Measurements from ENCODE around the gene OCA2. TPM values are rescaled to one million over a fixed set of nuclear protein-coding genes. Genes with fewer than 3 reads are reported as not detected.

Gene OCA2
- total RNA-seq, 1 donor from 2014 or later, result 0.26 TPM

- FAIRE-seq, result peak; percentile 32
- Histone ChIP-seq H3K4me3 (ENCODE audit: low read depth, low read length) (no peak overlapping the region), H3K36me3 (ENCODE audit: control insufficient read depth, insufficient read depth, low read length) (no peaks in the 10 kb centered on the region), H3K27me3 (ENCODE audit: control insufficient read depth, insufficient read depth, low read length) (no peaks in the 10 kb centered on the region)
- TF ChIP-seq CTCF (IDR thresholded peaks at IDR 0.05; ENCODE audit: insufficient read depth, low read length, severe bottlenecking), result no peak
- no peak for DNase-seq (ENCODE audit: low read depth)
Measured at GRCh38 chr15:27933562-27933961, 165.6 kb downstream of the OCA2 start.

- TF ChIP-seq CTCF (IDR thresholded peaks at IDR 0.05; ENCODE audit: insufficient read depth, low read length, severe bottlenecking), result no peak
- DNase-seq (ENCODE audit: low read depth) (no peak), FAIRE-seq (no peak)
- Histone ChIP-seq H3K4me3 (ENCODE audit: low read depth, low read length) (no peak overlapping the region), H3K27me3 (ENCODE audit: control insufficient read depth, insufficient read depth, low read length) (no peaks in the 10 kb centered on the region), H3K36me3 (ENCODE audit: control insufficient read depth, insufficient read depth, low read length) (no peaks in the 10 kb centered on the region)
Measured at GRCh38 chr15:27932600-27932999, 166.5 kb downstream of the OCA2 start.

GRCh38 chr15:27928386-27928785 lies 170.7 kb downstream of the OCA2 start:
- Histone ChIP-seq H3K36me3 (ENCODE audit: control insufficient read depth, insufficient read depth, low read length) (no peaks in the 10 kb centered on the region), H3K4me3 (ENCODE audit: low read depth, low read length) (no peak overlapping the region), H3K27me3 (ENCODE audit: control insufficient read depth, insufficient read depth, low read length) (no peaks in the 10 kb centered on the region)
- FAIRE-seq (no peak), DNase-seq (ENCODE audit: low read depth) (no peak)
- TF ChIP-seq CTCF (IDR thresholded peaks at IDR 0.05; ENCODE audit: insufficient read depth, low read length, severe bottlenecking), result no peak

- DNase-seq (ENCODE audit: low read depth) (no peak), FAIRE-seq (no peak)
- H3K36me3 ChIP-seq (ENCODE audit: control insufficient read depth, insufficient read depth, low read length), result no peaks in the 10 kb centered on the region
- H3K4me3 ChIP-seq (ENCODE audit: low read depth, low read length), result no peak overlapping the region
- TF ChIP-seq CTCF (IDR thresholded peaks at IDR 0.05; ENCODE audit: insufficient read depth, low read length, severe bottlenecking), result no peak
- H3K27me3 ChIP-seq (ENCODE audit: control insufficient read depth, insufficient read depth, low read length), result no peaks in the 10 kb centered on the region
Measured at GRCh38 chr15:27912283-27912682, 186.8 kb downstream of the OCA2 start.

- Histone ChIP-seq H3K27me3 (ENCODE audit: control insufficient read depth, insufficient read depth, low read length) (no peaks in the 10 kb centered on the region), H3K4me3 (ENCODE audit: low read depth, low read length) (no peak overlapping the region), H3K36me3 (ENCODE audit: control insufficient read depth, insufficient read depth, low read length) (no peaks in the 10 kb centered on the region)
- FAIRE-seq (no peak), DNase-seq (ENCODE audit: low read depth) (no peak)
- no peak for TF ChIP-seq CTCF (IDR thresholded peaks at IDR 0.05; ENCODE audit: insufficient read depth, low read length, severe bottlenecking)
Measured at GRCh38 chr15:27906802-27907201, 192.3 kb downstream of the OCA2 start.

- DNase-seq (ENCODE audit: low read depth) (no peak), FAIRE-seq (no peak)
- H3K4me3 ChIP-seq (ENCODE audit: low read depth, low read length), result no peak overlapping the region
- TF ChIP-seq CTCF (IDR thresholded peaks at IDR 0.05; ENCODE audit: insufficient read depth, low read length, severe bottlenecking), result no peak
- H3K36me3 ChIP-seq (ENCODE audit: control insufficient read depth, insufficient read depth, low read length), result no peaks in the 10 kb centered on the region
- H3K27me3 ChIP-seq (ENCODE audit: control insufficient read depth, insufficient read depth, low read length), result no peaks in the 10 kb centered on the region
Measured at GRCh38 chr15:27903405-27903804, 195.7 kb downstream of the OCA2 start.
